Gastrocnemius medialis (tissue), 4 donors: ENCODE measurements around the gene HES2. TPM values are rescaled to one million over a fixed set of nuclear protein-coding genes. Genes with fewer than 3 reads are reported as not detected.

Source experiments
- ATAC-seq, 2 donors: fragments of 150-250 bp; one replicate each; pipeline ENCODE4 v1.9.1; 2016
- DNase-seq, 2 donors: peaks; one replicate each; pipeline ENCODE4 v3.0.0-alpha.2; 2019
- H3K27ac ChIP-seq, 4 donors: fragments of 200-600 bp; sonication (generic); 1 replicate in 1 of 4; 2 replicates in 3 of 4; pipeline ENCODE4 v1.5.1; 2016 to 2018; ENCODE audit warnings: mild to moderate bottlenecking in 2 of 4, moderate library complexity in 1 of 4
- H3K27me3 ChIP-seq, 3 donors: fragments of 200-600 bp; sonication (generic) in 2 of 3; 1 replicate in 1 of 3; 2 replicates in 2 of 3; pipeline versions ENCODE4 v1.5.1 to v1.6.0; 2016 to 2019; ENCODE audit warnings: mild to moderate bottlenecking in 1 of 3, moderate library complexity in 1 of 3
- H3K36me3 ChIP-seq, 2 donors: fragments of 200-600 bp; sonication (generic) in 1 of 2; one replicate each; pipeline ENCODE4 v1.5.1; 2017 to 2018
- H3K4me1 ChIP-seq, 2 donors: fragments of 200-600 bp; sonication (generic) in 1 of 2; one replicate each; pipeline ENCODE4 v1.5.1; 2016 to 2017; ENCODE audit warnings: mild to moderate bottlenecking in 2 of 2
- H3K4me3 ChIP-seq, 4 donors: fragments of 200-600 bp; sonication (generic) in 3 of 4; 1 replicate in 1 of 4; 2 replicates in 3 of 4; pipeline ENCODE4 v1.5.1; 2016 to 2019; ENCODE audit warnings: mild to moderate bottlenecking in 2 of 4
- H3K9me3 ChIP-seq, 3 donors: fragments of 200-600 bp; sonication (generic) in 2 of 3; 1 replicate in 1 of 3; 2 replicates in 2 of 3; pipeline ENCODE4 v1.5.1; 2016 to 2019
- CTCF ChIP-seq, 5 experiments: fragments of 450-650 bp in 3 of 5; fragments of 200-600 bp in 2 of 5; sonication (generic) in 2 of 5; IDR thresholded peaks in 4 of 5; conservative IDR thresholded peaks in 1 of 5; 1 replicate in 4 of 5; 2 replicates in 1 of 5; pipeline ENCODE4 v1.5.1; 2016 to 2019; ENCODE audit warnings: antibody characterized with exemption in 5 of 5, mild to moderate bottlenecking in 3 of 5, moderate library complexity in 3 of 5
- POLR2A ChIP-seq, 2 donors: fragments of 450-650 bp; IDR thresholded peaks; one replicate each; pipeline ENCODE4 v1.6.1; 2017; ENCODE audit warnings: antibody characterized with exemption in 2 of 2, mild to moderate bottlenecking in 2 of 2, moderate library complexity in 2 of 2
- in situ Hi-C, 4 donors: fragments of 200-750 bp; cut with MboI; loops; one replicate each; pipeline versions ENCODE4 v1.15.0 to v1.8.0; 2017; ENCODE audit warnings: low sequenced_read_pairs in 4 of 4
- intact Hi-C: fragments of 100-400 bp; cut with DNase I; formaldehyde crosslinking; loops from one replicate; pipeline ENCODE4 v1.15.1; 2023; ENCODE audit warnings: low total_unique reads
- total RNA-seq, 4 donors: library from RNA; depleted of rRNA; stranded (reverse); fragments of >200 nt; gene quantifications; one replicate each; pipeline versions ENCODE4 v1.1.0 to v1.2.3, GENCODE V29; 2016

HES2 gene
- total RNA-seq, 4 donors from 2014 or later = 0.24 TPM; not detected in 3

DNA sequence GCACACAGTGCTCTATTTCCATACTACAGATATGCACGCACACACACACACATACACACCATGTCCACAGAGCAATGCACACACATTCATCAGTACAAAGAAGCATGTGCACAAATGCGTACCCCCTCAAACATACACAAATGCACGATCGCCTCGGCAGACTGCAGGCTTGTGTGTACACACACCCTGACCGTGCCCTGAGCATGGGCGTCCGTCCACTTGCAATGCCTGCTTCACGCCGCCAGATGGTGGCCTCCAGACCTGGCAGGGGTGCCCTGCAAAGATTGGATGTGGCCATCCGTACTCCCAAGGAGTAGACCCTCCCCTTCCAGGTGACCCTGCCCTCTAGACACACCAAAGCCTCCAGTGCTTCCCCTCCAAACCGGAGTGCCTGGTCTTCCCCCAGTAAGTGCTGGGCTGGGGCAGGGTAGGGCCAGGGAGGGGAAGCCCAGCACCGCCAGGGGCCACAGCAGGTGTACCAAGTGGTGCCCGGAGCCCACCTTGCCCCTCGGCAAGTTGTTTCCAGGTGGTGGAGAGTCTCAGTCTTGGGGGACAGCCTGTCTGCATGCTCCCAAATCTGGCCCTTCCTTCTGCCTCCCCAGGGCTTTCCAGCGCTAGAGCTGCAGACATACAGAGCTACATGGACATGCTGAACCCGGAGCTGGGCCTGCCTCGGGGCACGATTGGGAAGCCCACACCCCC, 25.5 kb upstream of the HES2 start:
- Histone ChIP-seq H3K27ac (no peak overlapping the region), H3K27me3 (peaks cover 45 to 58% (median 51%) of the 10 kb centered on the region in 3 donors), H3K9me3 (no peaks in the 10 kb centered on the region), H3K4me1 (peaks cover 0 to 5% of the 10 kb centered on the region in 2 donors), H3K4me3 (no peak overlapping the region), H3K36me3 (no peaks in the 10 kb centered on the region)
- in situ Hi-C loops (no loop called here), intact Hi-C loops (no loop called here)
- ATAC-seq (no peak), DNase-seq (no peak)
- TF ChIP-seq POLR2A (IDR thresholded peaks at IDR 0.05) (no peak), CTCF (IDR thresholded peaks at IDR 0.05 in 4 of 5, conservative IDR thresholded peaks at IDR 0.05 in 1 of 5) (peak in 2 of 5 experiments; percentile 13 to 21)

DNA sequence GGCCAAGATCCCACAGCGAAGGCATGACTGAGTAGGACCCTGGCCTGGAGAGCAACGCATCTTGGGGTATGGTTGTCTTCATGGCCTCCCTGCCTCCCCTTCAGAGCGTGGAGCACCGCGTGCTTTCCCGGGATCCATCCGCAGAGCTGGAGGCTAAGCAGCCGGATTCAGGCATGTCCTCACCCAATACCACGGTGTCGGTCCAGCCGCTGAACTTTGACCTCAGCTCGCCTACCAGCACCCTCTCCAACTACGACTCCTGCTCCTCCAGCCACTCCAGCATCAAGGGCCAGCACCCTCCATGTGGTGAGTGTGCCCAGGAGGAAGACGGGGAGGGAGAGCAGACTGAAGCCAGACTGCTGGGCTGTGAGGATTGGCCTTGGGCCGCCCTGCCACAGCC, 24.7 kb upstream of the HES2 start:
- DNase-seq (no peak), ATAC-seq (no peak)
- in situ Hi-C loops = no loop called here
- H3K36me3 ChIP-seq = no peaks in the 10 kb centered on the region
- TF ChIP-seq CTCF (IDR thresholded peaks at IDR 0.05 in 4 of 5, conservative IDR thresholded peaks at IDR 0.05 in 1 of 5) (no peak), POLR2A (IDR thresholded peaks at IDR 0.05) (no peak)
- peaks cover 0 to 5% of the 10 kb centered on the region in 2 donors for H3K4me1 ChIP-seq
- intact Hi-C loops = no loop called here
- no peak overlapping the region for H3K27ac ChIP-seq
- no peak overlapping the region for H3K4me3 ChIP-seq
- H3K9me3 ChIP-seq = no peaks in the 10 kb centered on the region
- H3K27me3 ChIP-seq = peaks cover 42 to 58% (median 51%) of the 10 kb centered on the region in 3 donors

DNA sequence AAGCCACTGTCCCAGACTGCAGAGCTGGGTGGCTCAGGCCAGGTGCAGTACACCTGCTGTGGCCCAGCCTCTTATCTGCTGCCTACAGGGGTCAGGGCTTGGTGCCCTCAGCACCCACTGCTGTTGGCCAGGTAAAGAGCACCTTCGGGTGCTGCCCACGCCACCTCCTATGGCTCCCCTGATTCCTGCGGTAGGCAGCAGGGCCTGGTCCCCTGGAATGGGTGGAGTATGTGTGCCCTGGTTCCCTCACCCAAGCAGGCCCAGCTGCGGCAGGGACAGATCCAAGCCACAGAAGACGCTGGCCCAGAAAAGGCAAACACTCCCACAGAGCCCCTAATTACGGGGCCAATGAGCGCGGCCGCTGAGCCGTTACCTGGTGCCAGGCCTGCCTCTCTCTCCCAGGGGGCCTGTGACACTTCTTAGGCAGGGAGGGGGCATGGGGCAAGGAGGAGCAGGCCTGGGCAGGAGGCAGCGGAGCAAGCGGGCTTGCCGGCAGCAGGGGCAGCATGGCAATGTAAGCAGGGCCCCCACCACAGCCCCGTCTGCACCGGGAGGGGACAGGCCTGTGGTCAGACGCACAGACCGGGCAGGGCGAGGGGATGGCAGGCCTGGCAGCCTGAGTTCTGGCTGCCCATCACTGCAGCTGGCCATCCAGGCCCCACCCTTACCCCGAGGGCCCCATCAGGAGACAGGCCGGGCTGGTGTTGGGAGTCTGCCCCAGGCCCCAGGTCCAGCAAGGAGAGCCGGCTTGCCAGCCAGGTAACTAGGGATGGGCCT, 23.8 kb upstream of the HES2 start:
- H3K27me3 ChIP-seq = peaks cover 42 to 57% (median 47%) of the 10 kb centered on the region in 3 donors
- DNase-seq (no peak), ATAC-seq (no peak)
- intact Hi-C loops = no loop called here
- in situ Hi-C loops = no loop called here
- no peaks in the 10 kb centered on the region for H3K9me3 ChIP-seq
- TF ChIP-seq CTCF (IDR thresholded peaks at IDR 0.05 in 4 of 5, conservative IDR thresholded peaks at IDR 0.05 in 1 of 5) = no peak
- TF ChIP-seq POLR2A (IDR thresholded peaks at IDR 0.05) = no peak
- H3K4me3 ChIP-seq = no peak overlapping the region
- peaks cover 0 to 5% of the 10 kb centered on the region in 2 donors for H3K4me1 ChIP-seq
- H3K36me3 ChIP-seq = no peaks in the 10 kb centered on the region
- H3K27ac ChIP-seq = no peak overlapping the region

GRCh38 chr1:6441586-6441985, 21.9 kb upstream of the HES2 start:
- Histone ChIP-seq H3K36me3 (no peaks in the 10 kb centered on the region), H3K9me3 (no peaks in the 10 kb centered on the region), H3K27ac (no peak overlapping the region), H3K4me3 (no peak overlapping the region), H3K4me1 (no peaks in the 10 kb centered on the region), H3K27me3 (peaks cover 28 to 50% (median 46%) of the 10 kb centered on the region in 3 donors)
- in situ Hi-C loops = no loop called here
- intact Hi-C loops = no loop called here
- no peak for DNase-seq
- no peak for ATAC-seq
- no peak for TF ChIP-seq POLR2A (IDR thresholded peaks at IDR 0.05)
- no peak for TF ChIP-seq CTCF (IDR thresholded peaks at IDR 0.05 in 4 of 5, conservative IDR thresholded peaks at IDR 0.05 in 1 of 5)
